Medulla oblongata (tissue), 1 donor: ENCODE results near the gene IGFBP2.
"Not testable (repeated sequence)": the region's sequence is repeated elsewhere in the genome, so short reads cannot be mapped to it uniquely, and the experiment has no call there.

Source experiments
- DNase-seq: peaks from one replicate; pipeline ENCODE4 v3.0.0-alpha.2; 2015; ENCODE audit errors: extremely low spot score

IGFBP2 gene, protein sequence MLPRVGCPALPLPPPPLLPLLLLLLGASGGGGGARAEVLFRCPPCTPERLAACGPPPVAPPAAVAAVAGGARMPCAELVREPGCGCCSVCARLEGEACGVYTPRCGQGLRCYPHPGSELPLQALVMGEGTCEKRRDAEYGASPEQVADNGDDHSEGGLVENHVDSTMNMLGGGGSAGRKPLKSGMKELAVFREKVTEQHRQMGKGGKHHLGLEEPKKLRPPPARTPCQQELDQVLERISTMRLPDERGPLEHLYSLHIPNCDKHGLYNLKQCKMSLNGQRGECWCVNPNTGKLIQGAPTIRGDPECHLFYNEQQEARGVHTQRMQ

DNA sequence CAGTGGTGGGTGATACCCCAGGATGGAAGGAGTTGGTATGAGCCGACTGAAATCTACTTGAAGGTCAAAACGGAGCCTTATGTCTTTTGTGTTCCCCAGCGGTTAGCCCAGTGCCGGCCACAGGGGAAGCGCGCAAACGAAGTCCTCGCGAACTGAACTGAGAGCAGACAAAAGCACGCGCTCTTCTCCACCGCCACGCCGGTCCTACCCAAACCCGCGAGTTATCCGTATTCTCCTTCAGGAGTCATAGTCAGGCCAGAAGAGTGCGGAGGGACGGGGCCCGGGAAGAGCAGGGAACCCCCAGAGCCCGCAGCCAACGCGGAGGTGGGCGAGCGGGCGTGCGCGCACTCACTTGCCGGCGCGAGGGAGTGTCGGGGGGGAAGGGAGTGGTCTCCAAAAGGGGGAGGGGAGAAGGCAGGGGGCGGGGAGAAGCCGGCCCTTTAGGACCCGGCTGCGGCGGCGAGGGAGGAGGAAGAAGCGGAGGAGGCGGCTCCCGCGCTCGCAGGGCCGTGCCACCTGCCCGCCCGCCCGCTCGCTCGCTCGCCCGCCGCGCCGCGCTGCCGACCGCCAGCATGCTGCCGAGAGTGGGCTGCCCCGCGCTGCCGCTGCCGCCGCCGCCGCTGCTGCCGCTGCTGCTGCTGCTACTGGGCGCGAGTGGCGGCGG lies at the start of gene IGFBP2:
Gene IGFBP2 (plus strand): TSS at position 469 of the 664 bp plus-strand sequence. CDS start 104 bp downstream, at position 573.
- no peak for DNase-seq

DNA sequence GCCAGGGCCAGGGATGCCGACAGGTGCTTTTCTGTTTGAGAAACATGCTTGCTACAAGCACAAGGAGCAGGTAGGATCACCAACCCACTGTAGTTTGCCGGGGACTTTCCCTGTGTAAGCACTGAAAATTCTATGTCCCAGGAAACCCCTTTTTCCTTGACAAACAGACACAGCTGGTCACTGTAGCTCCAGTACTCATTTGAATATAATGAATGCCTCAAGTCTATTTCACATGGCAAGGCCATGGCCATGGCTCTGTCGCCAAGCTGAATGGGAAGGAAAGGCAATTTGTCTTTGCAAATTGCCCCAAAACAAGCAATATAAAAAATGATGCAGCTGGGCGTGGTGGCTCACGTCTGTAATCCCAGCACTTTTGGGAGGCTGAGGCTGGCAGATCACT lies 49.6 kb upstream of the IGFBP2 start:
- DNase-seq, result peak; percentile 33

DNA sequence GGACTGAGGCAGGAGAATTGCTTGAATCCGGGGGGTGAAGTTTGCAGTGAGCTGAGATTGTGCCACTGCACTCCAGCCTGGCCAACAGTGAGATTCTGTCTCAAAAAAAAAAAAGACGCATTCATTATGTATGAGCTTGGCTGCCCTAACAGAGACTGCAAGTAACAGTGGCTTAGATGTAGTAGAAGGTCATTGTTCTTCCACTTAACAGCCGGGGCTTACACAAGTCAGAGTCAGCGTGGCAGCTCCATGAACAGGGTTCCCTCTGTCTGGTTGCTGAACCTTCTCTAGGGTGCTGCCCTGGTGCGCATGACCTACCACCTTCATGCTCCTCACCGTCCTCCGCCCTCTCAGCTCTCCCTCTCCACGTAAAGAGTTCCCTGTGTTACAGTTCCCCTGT lies 49.1 kb upstream of the IGFBP2 start:
- DNase-seq, result peak; percentile 82

DNA sequence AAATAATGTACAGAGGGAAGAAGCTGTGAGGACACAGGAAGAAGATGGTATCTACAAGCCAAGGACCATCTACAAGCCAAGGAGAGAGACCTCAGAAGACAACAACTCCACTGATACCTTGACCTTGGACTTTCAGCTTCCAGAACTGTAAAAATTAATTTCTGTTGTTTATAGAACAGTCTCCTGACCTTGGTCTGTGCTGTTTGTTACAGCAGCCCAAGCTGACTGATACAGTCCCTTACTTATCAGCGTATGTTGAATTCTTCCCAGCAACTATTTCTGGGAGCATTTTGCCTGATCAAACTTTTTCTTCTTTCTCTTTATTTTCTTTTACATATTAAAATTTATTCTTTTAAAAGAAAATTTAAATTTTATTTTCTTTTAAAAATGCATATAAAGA lies 47.8 kb upstream of the IGFBP2 start:
- no peak for DNase-seq

DNA sequence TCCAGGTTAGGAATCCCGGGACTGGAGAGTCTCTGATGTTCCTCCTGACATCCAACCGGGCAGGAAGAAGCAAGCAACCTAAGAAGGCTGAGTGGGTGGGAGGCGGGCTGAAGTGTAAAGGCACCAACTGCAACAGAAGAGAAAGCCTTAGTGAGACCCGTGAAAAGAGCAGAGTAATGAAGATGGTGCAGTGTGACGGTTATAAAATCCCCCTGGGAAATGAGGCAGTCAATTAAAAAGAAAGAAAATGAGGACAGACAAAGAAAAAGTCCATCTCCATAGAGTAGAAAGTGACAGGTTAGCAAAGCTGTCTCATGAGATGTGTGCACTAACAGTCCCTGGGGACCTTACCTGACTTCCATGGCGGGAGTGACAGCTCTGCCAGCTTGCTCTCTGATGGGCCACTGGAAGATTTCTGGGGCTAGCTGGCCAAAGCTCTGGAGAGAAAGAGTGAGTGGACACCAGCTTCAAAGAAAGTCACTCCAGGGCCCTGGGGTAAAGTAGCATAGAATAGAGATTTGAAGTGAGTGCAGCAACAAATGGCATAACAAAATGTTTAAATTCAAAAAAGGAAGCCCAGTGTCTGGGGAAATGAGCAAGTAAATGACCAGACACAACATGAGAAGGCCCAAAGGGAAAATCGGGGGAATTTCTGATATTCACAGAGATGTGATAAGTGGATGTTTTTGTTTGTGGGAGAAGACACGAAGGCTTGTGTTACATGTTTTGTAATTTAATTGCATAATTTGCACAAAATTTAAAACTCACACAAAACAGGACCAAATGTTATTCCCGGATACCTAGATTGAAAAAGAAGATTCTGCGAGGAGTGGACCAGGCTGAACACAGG lies 44.1 kb upstream of the IGFBP2 start:
- no peak for DNase-seq

DNA sequence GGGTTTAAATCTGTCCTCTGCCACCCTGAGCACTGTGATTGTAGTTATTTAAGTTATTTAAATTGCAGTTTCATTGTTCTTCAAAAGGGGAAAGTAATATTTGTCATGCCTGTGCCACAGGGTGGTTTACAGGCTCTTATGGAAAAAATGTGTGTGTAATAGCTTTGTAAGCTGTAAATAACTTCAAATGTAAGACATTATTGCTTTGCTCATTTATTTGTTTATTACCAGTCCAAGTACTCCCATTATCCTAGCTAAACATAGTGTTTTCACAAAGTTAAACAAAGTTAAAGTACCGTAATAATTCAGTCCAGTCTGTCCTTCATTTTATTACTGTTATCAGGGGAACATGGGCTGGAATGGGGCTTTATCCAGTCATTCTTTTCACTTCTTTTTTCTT lies 43.4 kb upstream of the IGFBP2 start:
- DNase-seq, result no peak

DNA sequence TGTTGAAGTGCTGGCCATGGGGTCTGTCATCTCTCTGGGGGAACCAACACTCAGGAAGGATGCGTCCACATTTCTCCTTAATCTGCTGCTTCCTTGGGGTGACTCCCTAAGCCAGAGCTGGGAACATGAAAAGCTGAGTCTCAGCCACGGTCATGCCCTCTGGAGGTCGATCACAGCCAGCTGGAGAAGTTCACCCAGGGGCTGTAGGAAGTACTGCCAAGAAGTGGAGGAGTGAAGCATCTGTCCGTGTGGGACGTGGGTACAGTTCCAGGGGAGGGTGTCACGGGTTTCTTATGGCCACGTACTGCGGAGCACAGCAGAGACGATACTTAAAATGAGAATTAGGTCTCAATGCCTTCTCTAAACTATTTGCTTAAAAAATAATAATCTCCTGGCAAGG lies 42.4 kb upstream of the IGFBP2 start:
- DNase-seq, result no peak

DNA sequence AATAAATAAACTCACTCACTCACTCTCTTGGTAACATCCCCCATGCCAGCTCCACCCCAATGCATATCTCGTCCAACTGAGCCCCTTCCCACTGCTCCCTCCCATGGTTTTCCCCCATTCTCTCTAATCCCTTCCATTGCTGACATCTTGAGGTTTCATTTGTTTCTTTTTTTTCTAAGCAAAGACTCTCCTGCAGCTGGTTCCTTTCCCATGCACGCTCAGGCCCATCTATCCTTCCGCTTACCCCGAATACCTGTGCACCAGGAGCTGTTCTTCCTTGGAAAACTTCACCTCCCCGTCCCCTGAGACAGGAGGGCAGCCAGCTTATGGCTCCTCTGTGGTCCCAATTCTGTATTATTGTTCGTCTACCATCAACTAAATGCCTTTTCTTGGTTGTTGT lies 41.7 kb upstream of the IGFBP2 start:
- DNase-seq, result no peak

DNA sequence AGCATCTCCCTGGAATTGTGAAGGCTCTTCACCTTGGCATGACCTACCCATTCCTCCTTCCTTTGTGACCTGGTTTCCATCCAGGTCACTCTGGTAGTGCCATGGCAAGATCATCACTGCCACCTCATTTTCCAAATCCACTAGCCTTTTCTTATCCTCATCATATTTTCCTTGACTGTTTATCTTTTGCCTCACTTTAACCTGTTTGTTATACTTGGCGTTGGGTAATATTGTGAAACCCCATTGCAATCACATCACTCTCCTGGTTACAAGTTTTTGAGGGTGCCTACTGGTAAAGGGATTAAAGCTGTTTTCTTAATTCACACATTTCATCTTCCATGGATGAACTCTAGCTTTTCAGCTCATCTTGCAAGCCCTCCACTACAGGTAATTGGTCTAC lies 39.1 kb upstream of the IGFBP2 start:
- no peak for DNase-seq

DNA sequence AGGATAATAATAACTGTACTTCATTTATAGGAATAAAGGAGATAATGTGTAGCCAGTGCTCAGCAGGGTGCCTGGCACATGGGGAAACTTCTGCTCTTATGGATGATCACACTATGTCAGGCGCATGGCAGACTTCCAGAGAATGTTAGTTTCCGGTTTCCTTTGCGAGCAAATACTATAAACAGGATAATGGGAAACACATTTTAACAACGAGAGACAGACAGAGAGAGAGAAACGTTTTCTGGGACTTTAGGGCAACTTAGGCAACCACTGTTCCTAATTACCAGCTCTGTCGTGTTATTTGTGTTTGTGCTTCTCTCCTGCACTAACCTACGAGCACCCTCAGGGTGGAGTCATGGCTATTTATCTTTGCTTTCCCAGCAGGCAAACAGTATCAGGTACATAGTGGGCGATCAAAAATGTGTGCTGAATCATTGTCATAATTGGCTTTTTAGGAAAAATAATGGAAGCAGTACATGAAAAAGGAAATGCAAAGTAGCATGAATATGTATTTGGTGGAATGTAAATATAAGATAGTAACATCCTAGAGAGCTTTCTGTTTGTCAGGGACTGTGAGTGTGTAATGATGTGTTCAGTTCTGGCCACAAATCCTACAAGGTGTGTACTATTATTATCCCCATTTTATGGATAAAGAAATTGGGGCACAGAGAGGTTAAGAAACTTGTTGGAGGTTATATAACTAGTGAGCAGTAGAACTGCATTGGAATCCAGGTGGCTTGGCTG lies 36.8 kb upstream of the IGFBP2 start:
- no peak for DNase-seq

DNA sequence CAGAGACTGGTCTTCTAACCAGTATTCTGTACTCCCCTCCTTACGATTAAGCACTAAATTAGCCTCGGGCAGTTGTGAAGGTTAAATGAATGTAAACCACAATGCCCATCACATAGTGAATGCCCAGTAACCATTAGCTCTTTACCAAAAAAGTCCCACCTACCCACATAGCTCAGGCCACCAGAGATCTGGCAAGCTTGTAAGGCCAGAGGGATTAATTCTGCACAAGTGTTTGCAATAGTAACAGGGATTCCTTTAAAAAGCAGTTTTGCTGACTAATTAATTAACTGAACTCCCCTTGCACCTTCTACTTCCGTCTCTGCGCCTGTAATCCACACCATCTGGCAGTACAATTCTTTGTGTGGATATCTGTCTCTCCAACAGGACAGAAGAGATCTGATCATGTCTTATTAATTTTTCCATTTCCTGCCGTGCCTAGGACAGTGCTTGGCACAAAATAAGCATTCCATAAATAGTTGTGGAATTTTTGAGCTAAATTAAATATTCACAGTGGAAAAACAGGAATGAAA lies 36.2 kb upstream of the IGFBP2 start:
- no peak for DNase-seq

DNA sequence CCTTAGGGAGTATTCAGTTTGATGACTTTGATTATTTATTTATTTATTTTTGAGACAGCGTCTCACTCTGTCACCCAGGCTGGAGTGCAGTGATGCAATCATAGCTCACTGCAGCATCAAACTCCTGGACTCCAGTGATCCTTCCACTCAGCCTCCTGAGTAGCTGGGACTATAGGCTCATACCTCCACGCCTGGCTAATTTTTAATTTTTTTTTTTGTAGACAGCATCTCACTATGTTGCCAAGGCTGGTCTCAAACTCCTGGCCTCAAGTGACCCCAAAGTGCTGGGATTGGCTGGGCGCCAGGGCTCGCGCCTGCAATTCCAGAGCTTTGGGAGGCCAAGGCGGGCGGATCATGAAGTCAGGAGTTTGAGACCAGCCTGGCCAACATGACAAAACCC lies 35.4 kb upstream of the IGFBP2 start:
- not testable (repeated sequence) for DNase-seq

DNA sequence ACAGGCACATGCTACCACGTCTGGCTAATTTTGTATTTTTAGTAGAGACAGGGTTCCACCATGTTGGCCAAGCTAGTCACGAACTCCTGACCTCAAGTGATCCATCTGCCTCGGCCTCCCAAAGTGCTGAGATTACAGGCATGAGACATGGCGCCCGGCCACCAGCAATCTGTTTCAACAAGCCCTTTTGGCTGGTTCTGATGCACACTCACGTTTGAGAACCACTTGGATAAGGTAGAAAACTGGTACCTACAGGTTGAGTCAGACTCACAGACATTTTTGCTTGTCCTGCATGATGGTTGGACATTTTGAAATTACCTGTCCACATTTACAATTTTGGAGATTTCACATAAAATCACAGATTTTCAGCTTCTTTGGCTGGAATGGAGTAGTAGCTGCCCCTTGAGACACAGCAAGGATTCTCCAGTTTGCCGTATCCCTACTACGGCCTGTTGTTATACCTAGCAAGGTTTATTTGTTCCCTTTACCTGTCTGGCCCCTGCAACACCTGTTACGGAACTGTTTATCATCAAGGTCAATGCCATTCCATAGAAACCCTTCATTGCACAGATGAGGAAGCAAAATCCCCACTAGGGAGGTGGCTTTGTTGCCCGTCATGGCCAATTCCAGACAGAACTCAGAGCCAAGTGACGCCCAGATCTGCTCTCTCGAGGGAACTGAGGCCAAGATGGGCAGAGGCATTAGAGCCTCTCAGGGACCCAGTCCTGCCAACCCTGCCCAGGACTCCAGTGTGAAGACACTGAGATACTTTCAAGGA lies 31.4 kb upstream of the IGFBP2 start:
- no peak for DNase-seq

DNA sequence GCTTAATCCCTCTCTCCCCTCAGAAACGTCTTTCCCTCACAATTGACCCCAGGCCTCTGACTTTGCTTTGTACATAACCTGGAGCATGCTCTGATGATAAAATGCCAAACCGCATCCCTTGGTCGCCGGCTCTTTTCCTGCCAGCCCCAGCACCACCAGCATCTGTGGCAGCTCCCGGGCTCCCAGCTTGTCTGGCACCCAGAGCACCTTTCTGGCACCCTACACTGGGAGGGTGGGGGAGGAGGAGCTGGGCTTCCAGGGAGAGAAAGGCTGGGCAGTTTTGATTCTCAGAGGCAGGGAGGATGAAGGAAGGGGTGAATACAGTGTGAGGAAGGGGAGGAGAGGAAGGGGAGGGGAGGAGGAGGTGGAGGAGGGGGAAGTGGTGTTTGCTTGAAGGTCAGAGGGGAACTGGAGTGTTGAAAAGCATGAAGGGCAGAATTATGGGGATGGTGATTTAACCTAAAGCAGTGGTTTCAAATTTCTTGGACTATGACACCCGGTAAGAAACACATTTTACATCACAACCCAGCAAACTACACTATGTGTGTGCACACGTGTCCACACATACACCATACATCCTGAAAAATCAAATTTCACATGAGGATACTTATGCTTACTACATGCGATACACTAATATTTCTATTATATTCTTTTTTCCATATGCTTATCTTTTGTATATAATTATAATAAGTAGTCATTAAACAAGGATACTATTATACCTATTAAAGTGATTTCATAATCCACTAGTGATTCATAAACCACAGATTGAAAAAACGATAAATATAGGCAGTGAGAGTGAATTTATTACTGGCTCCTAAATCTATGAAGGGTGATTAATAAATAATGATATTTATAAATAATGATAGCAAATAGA lies 30.0 kb upstream of the IGFBP2 start:
- DNase-seq, result no peak

DNA sequence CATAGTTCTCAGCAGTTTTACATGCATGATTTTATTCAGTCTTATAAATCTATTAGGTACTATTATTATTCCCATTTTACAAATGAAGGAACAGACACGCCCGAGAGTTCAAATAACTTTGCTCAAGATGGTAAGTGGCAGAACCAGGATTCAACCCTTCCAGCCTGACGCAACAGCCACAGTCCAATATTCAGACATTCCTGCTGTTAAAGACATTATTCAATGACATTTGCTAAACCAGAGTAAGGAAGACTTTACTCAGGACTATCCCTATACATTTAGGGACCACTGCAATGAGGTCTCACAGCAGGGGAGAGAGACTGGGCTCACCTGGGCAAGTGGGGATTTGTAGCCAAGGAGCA lies 29.4 kb upstream of the IGFBP2 start:
- DNase-seq, result no peak

DNA sequence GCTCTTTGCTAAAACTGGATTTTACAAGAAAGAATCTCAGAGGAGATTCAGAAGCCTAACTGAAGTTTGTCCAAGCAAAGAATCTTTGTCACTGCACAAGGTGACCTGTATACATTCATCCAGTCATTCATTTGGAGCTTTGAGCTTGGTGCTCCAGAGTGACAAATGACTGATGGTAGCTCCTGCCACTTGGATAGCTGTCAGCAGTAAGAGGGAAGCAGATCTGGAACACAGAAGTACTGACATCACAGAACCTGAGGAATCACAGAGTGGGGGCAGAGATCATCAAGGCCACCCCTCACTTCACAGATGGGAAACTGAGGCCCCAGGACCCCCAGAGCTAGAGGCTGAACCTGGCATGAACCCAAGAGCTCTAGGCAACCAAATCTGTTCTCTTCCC lies 28.8 kb upstream of the IGFBP2 start:
- no peak for DNase-seq

DNA sequence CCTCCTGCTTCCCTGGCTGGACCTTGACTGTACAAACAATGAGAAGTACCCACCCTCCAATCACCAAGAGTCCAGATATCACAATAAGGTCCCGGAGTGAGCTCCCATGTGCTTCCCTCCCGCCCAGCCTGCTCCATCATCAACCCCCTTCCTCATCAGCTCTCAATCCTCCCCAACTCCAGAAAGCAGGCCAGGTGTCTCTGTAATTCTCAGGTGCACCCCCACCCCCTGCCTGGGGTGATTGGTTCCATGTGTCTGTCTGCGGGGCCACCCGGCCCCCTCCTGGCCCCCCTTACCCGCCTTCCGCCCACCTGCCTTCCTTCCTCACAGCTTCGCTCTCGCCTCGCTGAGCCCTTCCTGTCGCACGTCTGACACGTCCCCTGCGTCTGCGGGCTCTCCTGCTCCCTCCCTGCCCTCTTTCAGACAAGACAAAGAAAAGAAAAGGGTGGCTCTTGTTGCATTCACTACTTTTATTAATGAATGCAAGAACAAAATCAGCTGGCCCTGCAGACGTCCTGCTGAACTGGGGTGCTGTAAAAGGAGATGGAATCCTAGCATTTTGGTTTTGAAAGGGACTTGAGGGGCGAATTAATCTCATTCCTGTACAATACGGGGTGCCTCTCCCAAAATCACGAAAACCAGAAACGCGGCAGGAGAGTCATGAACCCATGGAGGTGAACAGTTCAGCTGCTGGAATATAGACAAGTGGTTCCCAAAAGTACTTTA lies 26.5 kb upstream of the IGFBP2 start:
- no peak for DNase-seq

DNA sequence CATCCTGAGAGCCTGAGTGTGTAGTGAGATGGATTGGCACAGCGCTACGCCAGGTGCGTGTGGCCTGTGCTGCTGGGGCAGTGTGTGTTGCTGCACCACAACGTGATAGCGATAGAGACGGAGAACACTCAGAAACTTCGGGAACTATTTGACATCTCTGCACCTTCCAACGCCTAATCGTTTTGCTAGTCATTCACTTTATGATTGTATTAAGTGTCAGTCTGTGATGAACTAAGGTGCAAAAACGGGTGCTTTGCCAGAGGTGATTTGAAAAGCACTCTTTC lies 26.0 kb upstream of the IGFBP2 start:
- DNase-seq, result no peak

DNA sequence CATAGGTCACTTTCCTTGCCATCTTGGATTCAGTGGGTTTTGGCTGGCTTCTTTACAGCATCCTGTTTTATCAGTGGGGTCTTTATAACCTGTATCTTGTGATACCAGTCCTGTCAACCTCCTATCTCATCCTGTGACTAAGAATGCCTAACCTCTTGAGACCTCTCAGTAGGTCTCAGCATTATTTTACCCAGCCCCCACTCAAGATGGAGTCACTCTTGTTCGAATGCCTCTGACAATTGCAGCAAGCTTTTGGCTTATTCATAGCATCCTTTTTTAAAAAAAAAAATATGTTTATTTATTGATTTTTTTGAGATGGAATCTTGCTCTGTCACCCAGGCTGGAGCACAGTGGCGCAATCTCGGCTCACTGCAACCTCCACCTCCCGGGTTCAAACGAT lies 24.7 kb upstream of the IGFBP2 start:
- no peak for DNase-seq
